Measurements from ENCODE around the gene USP43. TPM values are rescaled to one million over a fixed set of nuclear protein-coding genes. Genes with fewer than 3 reads are reported as not detected.
"Not testable (repeated sequence)": the region's sequence is repeated elsewhere in the genome, so short reads cannot be mapped to it uniquely, and the experiment has no call there.

USP43 gene
- total RNA-seq, 3 donors from 2014 or later (not counting 1 experiment from before 2014, with no cell fraction given): 3.0 to 9.3 (median 4.2) TPM

GRCh38 chr17:9648521-9649110 lies 3.3 kb downstream of the USP43 start:
- no peak overlapping the region for H3K27ac Mint-ChIP-seq
- Histone ChIP-seq H3K27ac (ENCODE audit: low read length) (no peak overlapping the region), H3K9me3 (ENCODE audit: control insufficient read depth, insufficient read depth, low read length) (no peaks in the 10 kb centered on the region), H3K4me3 (ENCODE audit: low read length) (no peak overlapping the region), H3K36me3 (ENCODE audit: control insufficient read depth, insufficient read depth, low read length) (no peaks in the 10 kb centered on the region), H3K27me3 (ENCODE audit: control insufficient read depth, insufficient read depth, low read length) (peaks cover 11% of the 10 kb centered on the region), H3K4me1 (ENCODE audit: control insufficient read depth, insufficient read depth, low read length) (peaks cover 20% of the 10 kb centered on the region)
- no peaks in the 10 kb centered on the region for H3K36me3 Mint-ChIP-seq
- 79% methylated on average over 3 of the region's 3 CpGs for WGBS (ENCODE audit: insufficient coverage)
- ATAC-seq (no peak), DNase-seq (no peak)
- H3K27me3 Mint-ChIP-seq (ENCODE audit: low read depth in 2 of 2): peaks cover 0 to 32% of the 10 kb centered on the region in 2 donors
- peaks cover 16 to 20% of the 10 kb centered on the region in 2 donors for H3K4me1 Mint-ChIP-seq
- intact Hi-C loops (cut with micrococcal nuclease): no loop called here
- H3K9me3 Mint-ChIP-seq: no peaks in the 10 kb centered on the region
- H3K4me3 Mint-ChIP-seq: peak overlapping the region; percentile 13
- no peak for TF ChIP-seq CTCF (IDR thresholded peaks at IDR 0.05)

GRCh38 chr17:9658593-9659211 lies 13.4 kb downstream of the USP43 start:
- intact Hi-C loops (cut with micrococcal nuclease): no loop called here
- TF ChIP-seq CTCF (IDR thresholded peaks at IDR 0.05): no peak
- Histone ChIP-seq H3K4me3 (ENCODE audit: low read length) (no peak overlapping the region), H3K36me3 (ENCODE audit: control insufficient read depth, insufficient read depth, low read length) (no peaks in the 10 kb centered on the region), H3K27ac (ENCODE audit: low read length) (no peak overlapping the region), H3K27me3 (ENCODE audit: control insufficient read depth, insufficient read depth, low read length) (no peaks in the 10 kb centered on the region), H3K9me3 (ENCODE audit: control insufficient read depth, insufficient read depth, low read length) (no peaks in the 10 kb centered on the region), H3K4me1 (ENCODE audit: control insufficient read depth, insufficient read depth, low read length) (no peaks in the 10 kb centered on the region)
- DNase-seq (no peak), ATAC-seq (no peak)
- Mint-ChIP-seq H3K27me3 (ENCODE audit: low read depth in 2 of 2) (peaks cover 0 to 6% of the 10 kb centered on the region in 2 donors), H3K36me3 (no peaks in the 10 kb centered on the region), H3K4me1 (no peaks in the 10 kb centered on the region), H3K9me3 (no peaks in the 10 kb centered on the region), H3K27ac (no peak overlapping the region), H3K4me3 (no peak overlapping the region)
- WGBS (ENCODE audit: insufficient coverage): 69% methylated on average over 4 of the region's 4 CpGs

GRCh38 chr17:9661027-9661426 lies 15.7 kb downstream of the USP43 start:
- Mint-ChIP-seq H3K4me1 (peaks cover 9 to 11% of the 10 kb centered on the region in 2 donors), H3K27me3 (ENCODE audit: low read depth in 2 of 2) (no peaks in the 10 kb centered on the region), H3K9me3 (no peaks in the 10 kb centered on the region), H3K4me3 (no peak overlapping the region), H3K36me3 (no peaks in the 10 kb centered on the region), H3K27ac (no peak overlapping the region)
- no peaks in the 10 kb centered on the region for H3K36me3 ChIP-seq (ENCODE audit: control insufficient read depth, insufficient read depth, low read length)
- no peak overlapping the region for H3K27ac ChIP-seq (ENCODE audit: low read length)
- H3K4me3 ChIP-seq (ENCODE audit: low read length): no peak overlapping the region
- no peaks in the 10 kb centered on the region for H3K9me3 ChIP-seq (ENCODE audit: control insufficient read depth, insufficient read depth, low read length)
- DNase-seq (no peak), ATAC-seq (no peak)
- H3K4me1 ChIP-seq (ENCODE audit: control insufficient read depth, insufficient read depth, low read length): peaks cover 5% of the 10 kb centered on the region
- TF ChIP-seq CTCF (IDR thresholded peaks at IDR 0.05): no peak
- no peaks in the 10 kb centered on the region for H3K27me3 ChIP-seq (ENCODE audit: control insufficient read depth, insufficient read depth, low read length)
- 100% methylated on average over 2 of the region's 2 CpGs for WGBS (ENCODE audit: insufficient coverage)
- intact Hi-C loops (cut with micrococcal nuclease): no loop called here

- H3K27ac Mint-ChIP-seq: not testable (repeated sequence)
- 97% methylated on average over 11 of the region's 11 CpGs for WGBS (ENCODE audit: insufficient coverage)
Measured at GRCh38 chr17:9663511-9663910, 18.2 kb downstream of the USP43 start.

More at GRCh38 chr17:9663511-9663910, 18.2 kb downstream of the USP43 start:
- H3K9me3 ChIP-seq (ENCODE audit: control insufficient read depth, insufficient read depth, low read length); ATAC-seq; H3K27me3 ChIP-seq (ENCODE audit: control insufficient read depth, insufficient read depth, low read length); H3K36me3 ChIP-seq (ENCODE audit: control insufficient read depth, insufficient read depth, low read length); intact Hi-C loops (cut with micrococcal nuclease); H3K9me3 Mint-ChIP-seq; H3K36me3 Mint-ChIP-seq; H3K4me3 ChIP-seq (ENCODE audit: low read length); H3K27ac ChIP-seq (ENCODE audit: low read length); DNase-seq; H3K27me3 Mint-ChIP-seq (ENCODE audit: low read depth in 2 of 2); H3K4me3 Mint-ChIP-seq: not testable (repeated sequence)
- peaks cover 31 to 34% of the 10 kb centered on the region in 2 donors for H3K4me1 Mint-ChIP-seq
- peaks cover 21% of the 10 kb centered on the region for H3K4me1 ChIP-seq (ENCODE audit: control insufficient read depth, insufficient read depth, low read length)
